Left colon (tissue), 2 donors: ENCODE results near the gene SPIN2B. TPM values are rescaled to one million over a fixed set of nuclear protein-coding genes. Genes with fewer than 3 reads are reported as not detected.
"Not testable (repeated sequence)": the region's sequence is repeated elsewhere in the genome, so short reads cannot be mapped to it uniquely, and the experiment has no call there.

Source experiments
- ATAC-seq: fragments of 200-7000 bp; cut with Tn5 transposase; one replicate; pipeline ENCODE4 v1.9.1; 2020; ENCODE audit warnings: mild to moderate bottlenecking, moderate library complexity
- DNase-seq, 2 donors: peaks; one replicate each; pipeline ENCODE4 v3.0.0-alpha.2; 2020
- intact Hi-C, 2 donors: fragments of 100-400 bp; cut with DNase I in 1 of 2; cut with micrococcal nuclease in 1 of 2; formaldehyde crosslinking; loops; one replicate each; pipeline versions ENCODE4 v1.11.2 to v1.14.0; 2022; cut with DNase I, micrococcal nuclease
- total RNA-seq, 2 donors: library from RNA; stranded (reverse); fragmentation: NEBNext Ultra II Directional; extraction: Animal tissue kit (Norgen Biotek cat#: 25700); gene quantifications; one replicate each; pipeline ENCODE4 v1.2.1, GENCODE V29; 2021
- donor health status: DM: no; HTN: no; CAD: no.
- donor health status: DM: yes; HTN: yes; CAD: no.

Gene SPIN2B
- total RNA-seq, 2 donors from 2014 or later: 11.8 to 15.3 TPM

DNA sequence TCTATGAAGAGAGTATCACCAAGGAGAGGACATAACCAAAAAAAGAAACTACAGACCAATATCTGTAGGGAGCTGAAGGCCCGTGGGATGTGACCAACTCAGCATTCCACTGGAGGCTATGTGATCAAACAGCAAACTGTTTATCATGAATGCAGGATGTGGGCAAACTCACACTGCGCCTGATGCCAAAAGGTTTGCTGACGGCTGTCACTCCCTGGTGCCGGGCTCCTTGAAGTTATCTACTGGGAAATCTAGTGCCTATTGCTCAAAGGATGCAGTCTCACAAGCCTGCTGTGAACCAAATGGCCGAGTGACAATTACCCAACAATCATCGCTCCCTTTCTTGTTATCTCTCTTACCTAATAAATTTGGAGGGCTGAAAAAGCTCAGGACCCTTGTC lies 18.4 kb downstream of the SPIN2B start:
- intact Hi-C loops, DNase-seq, ATAC-seq: not testable (repeated sequence)

- intact Hi-C loops: no loop called here
- ATAC-seq (no peak), DNase-seq (no peak)
Observed at GRCh38 chrX:57083143-57083542, 38.2 kb downstream of the SPIN2B start.

DNA sequence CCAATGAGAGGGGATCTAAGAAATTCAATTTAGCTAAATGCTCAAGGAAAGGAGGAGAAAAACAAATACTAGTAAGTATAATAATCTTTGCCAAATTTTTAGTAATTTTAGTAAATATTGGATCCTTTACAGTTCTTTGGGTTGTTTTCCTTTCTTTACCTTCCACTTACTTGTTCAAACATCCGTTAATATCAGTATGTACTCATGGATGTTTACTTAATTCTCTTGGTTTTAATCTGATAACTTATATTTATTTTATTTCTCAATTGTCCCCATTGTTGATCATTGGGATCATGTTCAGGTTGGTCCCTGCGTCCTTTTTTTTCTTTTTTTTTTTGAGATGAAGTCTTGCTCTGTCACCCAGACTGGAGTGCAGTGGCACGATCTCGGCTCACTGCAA lies 46.9 kb downstream of the SPIN2B start:
- DNase-seq (no peak), ATAC-seq (no peak)
- intact Hi-C loops: no loop called here

DNA sequence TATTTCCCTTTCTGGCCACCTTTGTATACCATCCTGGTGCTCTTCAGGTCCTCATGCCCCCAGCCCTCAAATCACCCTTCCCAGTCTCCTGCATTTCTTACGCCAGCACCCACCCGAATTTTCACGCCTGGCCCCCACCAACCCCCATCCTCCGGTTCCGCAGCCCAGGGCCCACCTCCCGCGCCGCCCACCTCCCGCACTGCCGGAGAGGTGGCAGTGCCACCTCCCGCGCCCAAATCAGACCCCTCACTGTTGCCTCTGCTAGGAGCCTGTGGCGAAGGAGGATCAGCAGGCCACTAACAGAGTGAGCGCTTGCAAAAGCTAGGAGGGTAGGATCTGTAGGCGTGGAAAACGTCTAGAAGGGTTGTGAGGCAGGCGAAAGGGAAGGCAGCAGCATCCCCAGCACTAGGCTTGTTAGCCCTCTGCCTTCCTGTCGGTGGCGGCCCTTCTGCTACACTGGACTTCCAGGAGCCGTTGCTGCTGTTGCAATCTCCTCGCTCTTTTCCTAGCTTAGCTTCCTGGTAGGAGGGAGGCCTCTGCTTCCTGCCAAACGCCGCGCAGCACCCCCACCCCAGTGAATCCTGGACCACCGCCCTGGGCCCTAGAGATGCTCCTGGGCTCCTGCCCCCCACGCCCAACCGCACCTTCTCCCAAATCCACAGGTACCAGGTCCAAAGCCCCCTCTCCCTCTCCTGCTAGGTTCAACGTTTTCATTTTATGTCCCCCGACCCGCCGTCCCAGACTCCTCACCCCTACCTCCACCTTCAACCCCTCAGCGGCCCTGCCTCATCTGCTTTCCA lies 51.0 kb downstream of the SPIN2B start:
- intact Hi-C loops: no loop called here
- ATAC-seq: no peak
- no peak for DNase-seq

Other genes with a start within 250 kb of the SPIN2B start
- 1 to 10 TPM; 6.6 to 8.9 TPM for gene SPIN3, start 126.0 kb downstream of the SPIN2B start, total RNA-seq
- gene SPIN2A, start 15.8 kb upstream of the SPIN2B start, total RNA-seq: under 1 TPM; 0.73 to 0.81 TPM
- gene FAAH2, start 165.2 kb upstream of the SPIN2B start, total RNA-seq: 10 to 100 TPM in 1 of 2 donors, 1 to 10 TPM in 1; 9.8 to 11.1 TPM